C4-2B (cell line): ENCODE measurements around the gene CPSF7.

Experiments
- CTCF ChIP-seq: fragments of 450-650 bp; conservative IDR thresholded peaks from 2 replicates; pipeline ENCODE4 v1.5.1; 2017; ENCODE audit warnings: mild to moderate bottlenecking
- ZFX ChIP-seq: fragments of 450-650 bp; IDR thresholded peaks from 2 replicates; pipeline ENCODE4 v1.6.1; 2017

GRCh38 chr11:61474013-61474643 lies 44.4 kb upstream of the CPSF7 start:
- TF ChIP-seq CTCF: no peak
- no peak for TF ChIP-seq ZFX
